Activated CD4-positive, alpha-beta T cell treated with anti-CD3 and anti-CD28 coated beads for 36 hours (primary cell): ENCODE results near the gene CRACR2A. TPM values are rescaled to one million over a fixed set of nuclear protein-coding genes. Genes with fewer than 3 reads are reported as not detected.

Source experiments
- ATAC-seq: fragments of 200-7000 bp; cut with Tn5 transposase; one replicate; pipeline ENCODE4 v1.10.0; 2021; ENCODE audit warnings: mild to moderate bottlenecking, moderate library complexity
- CTCF ChIA-PET: fragments of 350-600 bp; sonication (Branson Sonifier 250); formaldehyde crosslinking; loops from one replicate; lab custom pipeline; 2021; ENCODE audit warnings: antibody characterized with exemption; lab: Charles Lee
- POLR2A ChIA-PET: fragments of 350-600 bp; sonication (Branson Sonifier 250); formaldehyde crosslinking; loops from one replicate; lab custom pipeline; 2021; ENCODE audit warnings: antibody characterized with exemption, inconsistent platforms; lab: Charles Lee
- DNase-seq: peaks from one replicate; pipeline ENCODE4 v3.0.0-alpha.2; 2020
- H3K27ac Mint-ChIP-seq: one replicate; pipeline ENCODE4 v1.8.0; 2021; ENCODE audit warnings: mixed read lengths
- H3K27me3 Mint-ChIP-seq: one replicate; pipeline ENCODE4 v1.8.0; 2021; ENCODE audit warnings: mixed read lengths
- H3K36me3 Mint-ChIP-seq: one replicate; pipeline ENCODE4 v1.8.0; 2021; ENCODE audit warnings: low read depth, mixed read lengths
- H3K4me1 Mint-ChIP-seq: one replicate; pipeline ENCODE4 v1.8.0; 2021; ENCODE audit warnings: mixed read lengths
- H3K4me3 Mint-ChIP-seq: one replicate; pipeline ENCODE4 v1.8.0; 2021; ENCODE audit warnings: mild to moderate bottlenecking, moderate library complexity, mixed read lengths
- H3K9me3 Mint-ChIP-seq: one replicate; pipeline ENCODE4 v1.8.0; 2021; ENCODE audit warnings: low read depth, mixed read lengths
- intact Hi-C, 2 experiments: fragments of 100-400 bp; cut with DNase I in 1 of 2; cut with micrococcal nuclease in 1 of 2; formaldehyde crosslinking; loops; one replicate each; pipeline versions ENCODE4 v1.14.2 to v1.15.1; 2022 to 2024; cut with DNase I, micrococcal nuclease
- total RNA-seq, 2 experiments: library from RNA; stranded (reverse); gene quantifications; one replicate each; pipeline ENCODE4 v1.2.3, GENCODE V29; 2021

The CRACR2A gene
- total RNA-seq, 2 experiments from 2014 or later: 19.2 to 22.5 TPM

GRCh38 chr12:3681595-3682061 is 71.3 kb downstream of the CRACR2A start:
- Mint-ChIP-seq H3K27ac (no peak overlapping the region), H3K36me3 (peaks cover 36% of the 10 kb centered on the region), H3K4me1 (no peaks in the 10 kb centered on the region), H3K9me3 (no peaks in the 10 kb centered on the region), H3K4me3 (no peak overlapping the region), H3K27me3 (no peaks in the 10 kb centered on the region)
- CTCF ChIA-PET: interaction anchor here (1.3 kb wide), 1 partner anchor 10 kb away, joined by 4 read pairs; no protein-coding TSS in a partner anchor
- ATAC-seq: no peak
- intact Hi-C loops: no loop called here
- no peak for DNase-seq
- POLR2A ChIA-PET: no interaction called here

DNA sequence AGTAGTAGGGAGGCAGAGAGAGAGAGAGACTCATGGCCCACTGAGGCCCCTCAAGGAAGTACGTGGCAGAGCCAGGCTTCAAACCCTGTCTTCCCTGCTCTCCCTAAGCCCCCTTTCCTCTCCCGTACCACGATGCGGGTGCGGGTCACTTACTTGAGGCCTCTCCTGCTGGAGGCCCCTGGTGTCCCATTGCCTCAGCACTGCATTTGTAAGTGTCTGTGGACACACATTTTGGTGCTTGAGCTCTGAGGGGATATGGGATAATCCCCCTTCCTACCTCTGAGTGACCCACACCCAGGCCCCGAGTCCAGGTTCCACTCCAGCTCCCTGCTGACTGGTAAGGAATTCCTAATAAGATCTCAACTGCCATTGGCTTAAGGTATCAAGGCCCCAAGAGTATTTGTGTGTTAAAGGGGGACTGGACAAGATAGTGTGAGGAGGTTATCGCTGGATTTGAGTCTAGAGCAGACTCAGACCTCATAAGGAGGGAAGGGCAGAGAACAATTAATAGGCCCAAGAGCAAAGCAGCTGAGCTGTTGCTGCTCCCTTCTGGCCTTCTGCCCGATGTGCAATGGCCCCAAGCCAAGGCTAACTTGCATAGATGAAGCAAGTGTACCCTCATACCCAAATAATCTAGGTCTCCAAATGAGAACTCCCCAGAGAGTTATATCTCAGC is 71.9 kb downstream of the CRACR2A start:
- H3K9me3 Mint-ChIP-seq: no peaks in the 10 kb centered on the region
- H3K36me3 Mint-ChIP-seq: peaks cover 34% of the 10 kb centered on the region
- no peak for DNase-seq
- intact Hi-C loops: no loop called here
- H3K4me3 Mint-ChIP-seq: no peak overlapping the region
- CTCF ChIA-PET: interaction anchor here (1.3 kb wide), 1 partner anchor 11 kb away, joined by 4 read pairs; no protein-coding TSS in a partner anchor
- no peak overlapping the region for H3K27ac Mint-ChIP-seq
- POLR2A ChIA-PET: no interaction called here
- ATAC-seq: no peak
- no peaks in the 10 kb centered on the region for H3K4me1 Mint-ChIP-seq
- H3K27me3 Mint-ChIP-seq: no peaks in the 10 kb centered on the region

DNA sequence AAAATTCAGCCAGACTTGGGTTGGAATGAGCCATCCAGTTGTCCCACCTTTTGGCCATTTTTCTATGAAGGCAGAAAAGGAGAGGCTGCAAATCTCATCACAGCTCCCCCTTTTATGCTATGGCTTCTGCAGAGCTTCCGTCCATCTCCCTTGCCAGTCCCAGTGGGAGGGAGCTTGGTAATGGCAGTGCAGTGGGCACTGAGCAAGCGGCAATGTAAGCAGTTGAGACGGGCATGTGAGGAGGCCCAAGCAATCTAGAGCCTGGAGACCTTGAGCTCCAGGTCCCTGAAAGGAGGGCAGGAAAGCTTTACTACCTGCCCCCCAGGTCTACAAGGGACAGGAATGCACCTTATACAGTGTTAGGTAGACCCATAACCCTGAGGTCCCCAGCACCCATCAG is 73.1 kb downstream of the CRACR2A start:
- ATAC-seq: no peak
- H3K27ac Mint-ChIP-seq: no peak overlapping the region

GRCh38 chr12:3677609-3678008 is 75.3 kb downstream of the CRACR2A start:
- Mint-ChIP-seq H3K4me1 (no peaks in the 10 kb centered on the region), H3K4me3 (no peak overlapping the region), H3K9me3 (no peaks in the 10 kb centered on the region), H3K27me3 (no peaks in the 10 kb centered on the region), H3K27ac (no peak overlapping the region), H3K36me3 (peaks cover 28% of the 10 kb centered on the region)
- no peak for DNase-seq
- CTCF ChIA-PET: interaction anchor here (1.5 kb wide), 1 partner anchor 9 kb away, joined by 4 read pairs; no protein-coding TSS in a partner anchor
- POLR2A ChIA-PET: no interaction called here
- intact Hi-C loops: no loop called here
- no peak for ATAC-seq

More for the DNA sequence above, 73.1 kb downstream of the CRACR2A start:
- no peaks in the 10 kb centered on the region for H3K9me3 Mint-ChIP-seq
- H3K27me3 Mint-ChIP-seq: no peaks in the 10 kb centered on the region
- ChIA-PET CTCF (interaction anchor here (0.8 kb wide), 1 partner anchor 124 kb away, joined by 4 read pairs; no protein-coding TSS in a partner anchor), POLR2A (no interaction called here)
- H3K4me1 Mint-ChIP-seq: no peaks in the 10 kb centered on the region
- DNase-seq: no peak
- intact Hi-C loops: no loop called here
- H3K36me3 Mint-ChIP-seq: peaks cover 30% of the 10 kb centered on the region
- no peak overlapping the region for H3K4me3 Mint-ChIP-seq

GRCh38 chr12:3673981-3674708 is 78.8 kb downstream of the CRACR2A start:
- Mint-ChIP-seq H3K9me3 (no peaks in the 10 kb centered on the region), H3K27ac (no peak overlapping the region), H3K4me1 (peaks cover 7% of the 10 kb centered on the region), H3K36me3 (peaks cover 29% of the 10 kb centered on the region), H3K4me3 (no peak overlapping the region), H3K27me3 (no peaks in the 10 kb centered on the region)
- CTCF ChIA-PET: interaction anchor here (0.7 to 1.3 kb wide), 5 partner anchors 101 to 927 kb away, joined by 3 to 12 read pairs (median 3); no protein-coding TSS in a partner anchor
- intact Hi-C loops: no loop called here
- POLR2A ChIA-PET: no interaction called here
- ATAC-seq: no peak
- DNase-seq: no peak

DNA sequence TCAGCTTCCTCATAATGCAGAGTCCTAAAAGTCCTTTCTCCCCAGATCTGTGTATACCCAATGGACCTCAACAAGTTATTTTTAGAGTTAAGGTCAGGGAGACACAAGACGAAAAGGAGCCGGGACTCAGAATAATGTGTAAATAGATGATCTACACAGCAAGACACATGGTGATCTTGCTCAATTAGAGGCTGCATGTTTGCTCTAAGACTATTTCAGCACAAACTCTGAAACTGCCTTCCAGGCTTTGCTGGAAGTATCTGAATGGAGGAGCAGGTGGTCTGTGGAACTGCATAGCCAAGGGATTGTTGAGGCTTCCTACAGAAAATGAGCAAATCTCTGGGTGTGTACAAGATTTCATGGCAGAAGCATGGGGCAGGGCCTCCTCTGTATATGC is 80.8 kb downstream of the CRACR2A start:
- ATAC-seq (no peak), DNase-seq (no peak)
- ChIA-PET POLR2A (no interaction called here), CTCF (interaction anchor here (1.4 kb wide), 1 partner anchor 372 kb away, joined by 3 read pairs; no protein-coding TSS in a partner anchor)
- intact Hi-C loops: no loop called here
- Mint-ChIP-seq H3K27ac (no peak overlapping the region), H3K27me3 (no peaks in the 10 kb centered on the region), H3K4me3 (no peak overlapping the region), H3K36me3 (peaks cover 21% of the 10 kb centered on the region), H3K9me3 (no peaks in the 10 kb centered on the region), H3K4me1 (peaks cover 7% of the 10 kb centered on the region)

DNA sequence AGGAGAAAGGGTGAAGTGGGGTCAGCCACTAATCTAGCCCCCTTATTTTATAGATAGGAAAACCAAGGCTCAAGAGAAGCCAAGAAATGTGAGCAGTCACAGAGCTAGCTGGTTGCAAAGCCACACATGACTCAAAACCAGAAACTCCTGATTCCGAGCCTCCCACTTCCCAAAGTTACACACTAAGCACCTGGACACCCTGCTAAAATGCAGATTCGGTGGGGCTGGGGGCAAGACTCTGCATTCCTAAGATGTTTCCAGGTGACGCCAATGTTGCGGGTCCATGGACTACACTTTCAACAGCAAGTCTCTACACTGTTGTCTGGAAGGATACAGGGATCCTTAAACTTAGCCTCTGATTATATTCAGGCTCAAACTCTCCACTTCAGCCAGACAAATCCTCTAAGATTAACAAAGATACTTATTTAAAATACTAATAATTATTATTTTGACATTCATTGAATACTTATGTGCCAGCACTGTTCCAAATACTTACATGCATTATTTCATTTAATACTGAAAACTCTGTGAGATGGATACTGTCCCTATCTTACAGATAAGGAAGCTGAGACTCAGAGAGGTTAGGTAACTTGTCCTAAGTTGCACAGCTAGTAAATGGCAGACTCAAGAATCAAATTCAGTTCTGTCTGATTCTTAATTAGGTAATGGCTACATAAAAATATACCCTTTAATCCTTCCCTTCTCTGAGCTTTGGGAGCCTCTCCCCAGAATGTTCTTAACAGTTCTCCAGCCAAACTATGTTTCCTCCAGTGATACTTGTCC is 81.4 kb downstream of the CRACR2A start:
- ATAC-seq: no peak
- CTCF ChIA-PET: interaction anchor here (1.4 kb wide), 1 partner anchor 372 kb away, joined by 3 read pairs; no protein-coding TSS in a partner anchor
- POLR2A ChIA-PET: no interaction called here
- H3K4me3 Mint-ChIP-seq: no peak overlapping the region
- H3K27ac Mint-ChIP-seq: no peak overlapping the region
- no peaks in the 10 kb centered on the region for H3K27me3 Mint-ChIP-seq
- intact Hi-C loops: no loop called here
- H3K4me1 Mint-ChIP-seq: peaks cover 7% of the 10 kb centered on the region
- no peaks in the 10 kb centered on the region for H3K9me3 Mint-ChIP-seq
- peaks cover 21% of the 10 kb centered on the region for H3K36me3 Mint-ChIP-seq
- DNase-seq: no peak

GRCh38 chr12:3670083-3670620 is 82.8 kb downstream of the CRACR2A start:
- H3K4me3 Mint-ChIP-seq: no peak overlapping the region
- H3K27me3 Mint-ChIP-seq: no peaks in the 10 kb centered on the region
- intact Hi-C loops: no loop called here
- CTCF ChIA-PET: interaction anchor here (0.6 kb wide), 1 partner anchor 403 kb away, joined by 3 read pairs; no protein-coding TSS in a partner anchor
- H3K9me3 Mint-ChIP-seq: no peaks in the 10 kb centered on the region
- DNase-seq (no peak), ATAC-seq (peak; percentile 60)
- POLR2A ChIA-PET: no interaction called here
- peaks cover 24% of the 10 kb centered on the region for H3K36me3 Mint-ChIP-seq
- peaks cover 7% of the 10 kb centered on the region for H3K4me1 Mint-ChIP-seq
- H3K27ac Mint-ChIP-seq: no peak overlapping the region

DNA sequence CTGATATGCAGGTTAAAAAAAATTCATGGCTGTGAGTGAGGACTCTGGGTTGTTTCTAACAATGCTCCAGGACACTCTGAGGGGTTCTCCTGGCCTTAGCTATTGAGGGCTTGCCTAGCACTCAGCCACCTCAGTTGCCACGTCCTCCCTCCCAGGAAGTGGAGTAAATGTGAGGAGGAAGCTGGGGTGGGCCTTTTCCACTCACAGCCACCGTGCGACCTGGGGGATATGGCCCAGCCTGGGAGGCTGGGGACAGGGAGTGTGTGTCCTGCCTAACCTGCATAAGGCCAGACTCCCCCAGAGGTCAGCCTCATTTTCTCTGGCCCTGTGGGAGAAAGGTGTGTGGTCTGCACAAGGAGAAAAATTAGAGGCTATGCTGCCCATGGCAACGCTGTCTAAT is 83.3 kb downstream of the CRACR2A start:
- no peak overlapping the region for H3K27ac Mint-ChIP-seq
- H3K9me3 Mint-ChIP-seq: no peaks in the 10 kb centered on the region
- H3K4me3 Mint-ChIP-seq: no peak overlapping the region
- intact Hi-C loops: no loop called here
- ATAC-seq (no peak), DNase-seq (no peak)
- H3K27me3 Mint-ChIP-seq: no peaks in the 10 kb centered on the region
- H3K4me1 Mint-ChIP-seq: peaks cover 7% of the 10 kb centered on the region
- POLR2A ChIA-PET: no interaction called here
- H3K36me3 Mint-ChIP-seq: peaks cover 24% of the 10 kb centered on the region
- CTCF ChIA-PET: no interaction called here

GRCh38 chr12:3668479-3669165 is 84.3 kb downstream of the CRACR2A start:
- no peaks in the 10 kb centered on the region for H3K27me3 Mint-ChIP-seq
- H3K9me3 Mint-ChIP-seq: no peaks in the 10 kb centered on the region
- no peak overlapping the region for H3K27ac Mint-ChIP-seq
- H3K36me3 Mint-ChIP-seq: peaks cover 26% of the 10 kb centered on the region
- ATAC-seq: no peak
- no peak overlapping the region for H3K4me3 Mint-ChIP-seq
- intact Hi-C loops: no loop called here
- CTCF ChIA-PET: interaction anchor here (0.6 to 1.1 kb wide), 2 partner anchors 8 to 1022 kb away, joined by 3 to 4 read pairs; no protein-coding TSS in a partner anchor
- peaks cover 7% of the 10 kb centered on the region for H3K4me1 Mint-ChIP-seq
- no peak for DNase-seq
- POLR2A ChIA-PET: no interaction called here
